GM18517 (cell line): ENCODE results near the gene VSIG8.

ENCODE experiments used
- ATAC-seq: cut with Tn5 transposase; IDR thresholded peaks from one replicate; pipeline ENCODE4 v1.9.1; 2021; ENCODE audit warnings: mild to moderate bottlenecking, moderate library complexity; ENCODE audit not compliant: unreplicated experiment

VSIG8 gene

DNA sequence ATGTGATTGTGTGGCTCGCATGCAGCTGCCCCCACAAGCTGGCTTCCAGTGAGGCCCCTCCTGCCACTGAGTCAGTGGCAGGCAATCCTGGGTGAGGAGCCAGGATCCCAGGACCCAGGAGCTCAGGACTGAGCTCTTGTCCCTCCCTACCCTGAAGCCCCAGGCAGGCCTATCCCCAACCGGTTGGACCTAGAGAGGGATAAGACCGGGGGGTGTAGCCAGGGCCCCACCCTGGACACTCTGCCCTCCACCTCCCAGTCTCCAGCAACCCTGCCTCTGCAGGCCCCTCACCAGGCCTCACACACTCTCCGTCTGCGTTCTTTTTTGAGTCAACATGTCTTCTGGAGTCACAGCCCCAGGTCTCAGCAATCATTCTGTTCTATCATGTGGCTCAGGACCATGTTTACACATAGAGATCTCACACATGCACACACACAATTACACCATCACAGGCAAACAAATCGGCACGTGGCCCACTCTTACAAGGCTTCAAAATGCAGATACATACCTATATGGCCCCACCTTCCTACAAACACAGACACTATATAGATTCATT is 2.6 kb downstream of the VSIG8 start:
- no peak for ATAC-seq

GRCh38 chr1:159857889-159858288 is 4.6 kb downstream of the VSIG8 start:
- ATAC-seq: no peak

- no peak for ATAC-seq
These were observed 5.9 kb downstream of the VSIG8 start for GRCh38 chr1:159856576-159856975.

DNA sequence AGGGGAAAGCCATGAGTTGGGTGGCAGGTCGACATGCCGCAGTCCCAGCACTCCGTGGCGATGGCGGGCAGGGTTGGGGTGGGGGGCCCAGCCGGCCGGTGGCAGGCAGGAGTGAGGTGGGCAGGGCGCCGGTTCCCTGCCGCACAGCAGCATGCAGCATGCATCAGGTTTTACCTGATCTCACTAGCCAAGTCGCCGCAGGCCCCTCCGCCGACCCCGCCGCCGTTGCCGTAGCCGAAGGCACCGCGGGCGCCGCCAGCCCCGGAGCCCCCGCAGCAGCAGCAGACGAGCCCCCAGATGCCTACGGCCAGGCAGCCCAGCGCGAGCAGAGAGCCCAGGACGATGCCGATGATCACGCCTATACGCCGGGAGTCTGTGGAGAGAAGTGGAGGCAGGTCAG is 6.7 kb downstream of the VSIG8 start:
- no peak for ATAC-seq

DNA sequence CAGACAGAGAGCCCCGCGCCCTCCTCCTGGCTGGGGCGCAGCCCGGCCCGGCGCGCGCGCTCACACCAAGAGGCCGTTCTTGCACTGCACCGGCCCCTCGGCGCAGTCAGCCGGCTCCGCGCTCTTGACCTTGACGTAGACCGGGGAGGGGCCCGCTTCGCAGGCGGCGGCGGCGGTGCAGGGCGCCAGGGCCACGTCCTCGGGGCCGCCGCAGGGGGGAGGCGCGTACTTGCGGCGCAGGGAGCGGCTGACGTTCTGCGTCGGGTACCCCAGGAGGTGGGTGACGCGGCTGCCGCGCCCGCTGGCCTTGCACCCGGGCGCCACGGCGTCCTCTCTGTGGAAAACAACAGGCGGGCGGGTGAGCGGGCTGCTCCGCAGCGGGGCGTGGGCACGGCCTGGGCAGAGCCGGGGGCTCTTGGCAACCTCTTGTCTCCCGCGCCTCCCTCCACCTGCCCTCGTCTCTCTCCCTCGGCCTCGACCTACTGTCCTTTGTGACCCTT is 7.7 kb downstream of the VSIG8 start:
- ATAC-seq: peak; percentile 76

- peak; percentile 18 for ATAC-seq
These were observed 8.3 kb downstream of the VSIG8 start for GRCh38 chr1:159854116-159854692.

DNA sequence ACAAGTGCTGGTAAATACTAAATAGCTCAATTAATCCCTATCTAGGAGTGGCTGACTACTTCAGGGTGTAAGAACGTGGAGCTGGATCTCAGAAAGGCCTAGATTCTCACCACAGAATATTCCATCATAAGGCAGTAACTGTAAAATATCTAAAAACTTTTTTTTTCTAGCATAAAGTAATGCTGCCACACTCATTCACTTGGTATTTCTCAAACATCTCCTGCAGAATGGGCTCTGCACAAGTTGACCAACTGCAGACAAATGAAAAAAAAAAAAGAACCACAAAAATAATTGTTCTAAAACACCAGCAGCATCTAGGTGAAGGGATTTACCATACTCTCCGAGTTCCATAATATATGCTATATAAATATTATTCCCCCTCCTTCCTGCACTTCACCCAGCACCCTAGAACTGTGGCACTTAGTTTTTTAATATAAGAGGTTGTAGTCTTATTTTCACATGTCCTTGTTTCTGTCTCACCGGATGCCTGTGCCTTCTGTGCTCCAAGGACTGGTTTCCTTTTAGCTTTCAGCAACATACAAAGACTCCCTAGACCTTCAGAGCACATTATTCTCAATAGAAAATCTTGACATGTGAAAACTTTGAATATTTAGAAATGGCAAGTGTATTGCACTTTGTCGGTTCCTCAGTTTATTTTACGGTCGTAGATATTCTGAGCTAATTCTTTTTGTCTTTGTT is 8.9 kb downstream of the VSIG8 start:
- no peak for ATAC-seq

GRCh38 chr1:159851407-159851806 is 11.1 kb downstream of the VSIG8 start:
- no peak for ATAC-seq

DNA sequence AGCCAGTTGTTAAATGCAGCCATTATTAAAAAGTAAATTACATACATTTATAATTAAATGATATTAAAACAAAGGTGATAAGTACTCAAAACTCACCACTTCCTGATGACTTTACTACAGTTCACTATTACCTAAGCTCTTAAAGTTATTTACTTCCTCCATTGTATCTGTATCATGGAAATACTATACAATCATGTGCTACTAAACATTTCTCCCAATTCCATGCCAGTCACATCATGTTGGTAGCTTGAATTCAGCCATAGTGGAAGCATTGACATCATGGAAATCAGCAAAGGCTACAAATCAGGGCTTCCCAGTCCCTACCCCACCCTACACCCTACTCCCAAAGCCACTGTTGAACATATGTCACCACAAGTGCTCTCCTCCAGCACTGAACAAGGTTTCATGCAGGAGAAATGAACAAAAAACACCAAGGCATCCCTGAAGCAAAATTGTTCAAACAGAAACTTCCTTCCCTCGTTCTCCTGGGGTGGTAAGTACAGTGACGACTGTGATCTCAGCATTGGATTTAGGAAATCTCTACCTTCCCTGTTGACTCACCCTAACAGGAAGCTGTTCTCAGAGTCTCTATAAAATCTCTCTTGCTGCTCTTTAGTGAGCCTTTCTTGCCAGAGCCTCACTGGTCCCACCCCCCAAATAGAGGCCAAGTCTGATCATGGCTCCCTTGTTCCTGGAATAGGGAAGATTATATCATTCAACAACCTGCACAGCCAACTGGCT is 12.7 kb downstream of the VSIG8 start:
- no peak for ATAC-seq

DNA sequence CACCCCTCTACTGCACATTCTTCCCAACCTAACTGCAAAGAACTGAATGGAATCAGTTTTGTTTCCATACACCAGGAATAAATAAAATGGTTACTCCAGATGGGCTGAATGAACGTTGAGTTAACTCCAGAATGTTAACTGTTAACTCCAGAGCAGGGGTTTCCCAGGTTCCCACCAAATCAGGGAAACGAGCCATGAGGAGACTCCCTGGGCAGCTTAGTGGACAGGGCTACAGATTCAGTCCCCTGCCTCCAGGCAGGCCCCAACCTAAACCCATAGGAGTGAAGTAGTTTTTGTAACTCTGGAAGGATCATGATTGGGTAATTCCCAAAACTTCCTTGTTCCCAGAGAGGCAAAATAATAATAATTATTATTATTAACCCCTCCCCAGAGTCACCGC is 14.1 kb downstream of the VSIG8 start:
- ATAC-seq: no peak

DNA sequence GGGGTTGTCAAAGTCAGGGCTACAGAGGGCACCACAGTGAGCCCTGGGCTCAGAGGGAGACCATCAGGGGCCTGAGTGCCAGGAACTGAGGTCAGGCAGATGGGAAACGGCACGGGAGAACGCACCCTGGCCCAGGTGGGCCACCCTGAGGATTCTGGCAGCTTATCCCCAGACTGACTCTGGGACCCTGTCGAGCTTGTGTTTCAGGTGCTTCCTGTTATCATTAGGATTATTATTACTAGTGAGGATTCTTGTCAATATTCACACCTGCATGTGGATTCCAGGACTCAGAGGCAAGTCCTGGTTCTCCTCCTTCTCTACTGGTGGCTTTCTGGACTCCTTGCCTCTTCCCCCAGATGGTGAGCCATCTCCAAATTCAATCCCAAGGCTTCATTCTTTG is 15.2 kb downstream of the VSIG8 start:
- ATAC-seq: no peak

- ATAC-seq: no peak
These were observed 16.5 kb downstream of the VSIG8 start for GRCh38 chr1:159845751-159846629.

GRCh38 chr1:159843459-159843858 is 19.0 kb downstream of the VSIG8 start:
- no peak for ATAC-seq

- no peak for ATAC-seq
These were observed 20.7 kb downstream of the VSIG8 start for GRCh38 chr1:159841749-159842148.

DNA sequence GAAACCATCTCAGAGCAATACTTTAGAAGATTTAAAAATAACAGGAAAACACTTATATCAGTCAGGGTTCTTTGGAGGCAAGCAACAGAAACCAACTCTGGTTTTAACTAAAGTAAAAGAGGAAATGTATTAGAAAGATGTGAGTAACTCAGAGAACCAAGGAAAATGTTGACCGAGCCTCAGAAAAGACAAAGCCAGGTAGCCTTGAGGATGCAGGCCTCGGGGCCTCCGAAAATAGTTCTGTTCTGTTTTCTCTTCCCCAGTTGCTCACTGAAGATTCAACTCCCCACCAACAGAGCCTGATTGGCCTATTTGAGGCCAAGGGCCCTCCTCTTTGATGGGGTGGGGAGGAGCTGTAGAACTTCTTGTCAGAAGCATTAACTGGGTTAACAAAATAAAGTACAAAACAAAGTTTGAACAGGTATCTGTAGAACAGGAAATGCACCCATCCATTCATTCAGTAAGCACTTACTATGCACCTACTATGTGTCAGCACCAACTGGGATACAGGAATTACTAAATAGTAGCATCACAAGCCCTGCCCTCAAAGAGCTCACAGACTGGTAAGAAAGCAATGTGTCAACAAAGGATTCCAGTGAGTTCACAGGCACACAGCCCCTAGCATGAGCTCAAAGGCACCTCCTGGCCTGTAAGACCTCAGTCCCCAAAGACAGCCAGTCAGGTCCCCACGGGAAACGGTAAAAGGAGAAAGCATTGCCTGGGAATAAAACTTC is 23.2 kb downstream of the VSIG8 start:
- peak; percentile 48 for ATAC-seq

DNA sequence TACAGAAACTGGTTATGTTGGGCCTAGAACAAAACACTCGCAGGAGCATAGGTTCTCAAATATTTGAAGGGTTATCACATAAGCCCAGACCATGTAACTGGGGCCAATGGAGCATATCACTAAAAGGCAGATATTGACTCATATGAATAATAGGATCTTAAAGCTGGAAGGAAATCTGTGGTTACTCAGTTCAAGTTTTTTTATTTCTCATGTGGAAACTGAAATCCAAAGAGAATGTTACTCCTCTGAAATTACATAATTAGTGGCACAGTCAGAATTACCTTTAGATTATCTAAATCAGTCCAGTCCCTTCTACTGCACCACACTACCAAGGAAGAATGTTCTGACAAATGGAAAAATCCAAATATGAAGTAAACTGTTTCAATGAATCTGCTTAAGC is 23.7 kb downstream of the VSIG8 start:
- ATAC-seq: no peak

GRCh38 chr1:159835862-159836525 is 26.5 kb downstream of the VSIG8 start:
- no peak for ATAC-seq

DNA sequence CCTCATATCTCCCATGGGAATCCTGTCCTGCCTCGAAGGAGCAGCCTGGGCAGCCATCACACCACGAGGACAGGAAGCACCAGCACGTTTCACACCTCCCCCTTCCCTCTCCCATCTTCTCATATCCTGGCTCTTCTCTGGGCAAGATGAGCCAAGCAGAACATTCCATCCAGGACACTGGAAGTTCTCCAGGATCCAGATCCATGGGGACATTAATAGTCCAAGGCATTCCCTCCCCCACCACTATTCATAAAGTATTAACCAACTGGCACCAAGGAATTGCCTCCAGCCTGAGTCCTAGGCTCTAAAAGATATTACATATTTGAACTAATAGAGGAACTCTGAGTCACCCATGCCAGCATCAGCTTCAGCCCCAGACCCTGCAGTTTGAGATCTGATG is 27.1 kb downstream of the VSIG8 start:
- no peak for ATAC-seq

DNA sequence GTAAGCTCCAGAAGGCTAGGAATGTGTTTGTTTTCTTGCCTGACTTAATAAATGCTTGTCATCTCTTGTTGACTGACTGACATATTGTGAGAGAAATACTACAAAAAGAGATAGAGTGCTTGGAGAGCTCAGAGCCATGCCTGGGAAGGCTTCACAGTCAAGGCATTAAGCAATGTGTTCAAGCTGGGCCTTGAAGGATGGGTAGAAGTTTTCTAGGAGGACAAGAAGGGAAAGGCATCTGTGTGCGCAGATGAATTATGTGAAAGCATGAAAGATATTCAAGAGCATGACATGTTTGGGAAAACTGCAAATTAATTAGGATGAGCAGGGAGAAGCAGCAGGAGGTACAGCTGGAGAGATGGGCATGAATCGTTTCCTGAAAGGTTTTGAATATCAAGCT is 30.1 kb downstream of the VSIG8 start:
- no peak for ATAC-seq
